H1 (cell line): ENCODE measurements around the gene TACC2. TPM values are rescaled to one million over a fixed set of nuclear protein-coding genes. Genes with fewer than 3 reads are reported as not detected.

Experiments used
- BRCA1 ChIP-seq: IDR thresholded peaks from 2 replicates; pipeline ENCODE4 v1.6.1; 2012; ENCODE audit warnings: low read depth, low read length, improper control_type of control experiment
- CREB1 ChIP-seq: IDR thresholded peaks from 2 replicates; pipeline ENCODE4 v1.6.1; 2012; ENCODE audit warnings: inconsistent platforms
- NRF1 ChIP-seq: IDR thresholded peaks from 2 replicates; pipeline ENCODE4 v1.6.1; 2011; ENCODE audit warnings: mild to moderate bottlenecking, low read depth, low read length, improper control_type of control experiment
- POLR2AphosphoS5 ChIP-seq: IDR thresholded peaks from 2 replicates; pipeline ENCODE4 v1.6.1; 2011; ENCODE audit warnings: low read depth, low read length
- RAD21 ChIP-seq, 2 experiments: IDR thresholded peaks in 1 of 2; conservative IDR thresholded peaks in 1 of 2; 2 replicates each; pipeline ENCODE4 v1.6.1; 2011; ENCODE audit warnings: low read depth in 2 of 2, low read length in 2 of 2, improper control_type of control experiment in 1 of 2, inconsistent platforms in 1 of 2, mild to moderate bottlenecking in 1 of 2, moderate library complexity in 1 of 2
- SIRT6 ChIP-seq: IDR thresholded peaks from one replicate; pipeline ENCODE4 v1.7.1; 2012; ENCODE audit warnings: low read length, inconsistent platforms
- TAF1 ChIP-seq: IDR thresholded peaks from 2 replicates; pipeline ENCODE4 v1.6.1; 2011; ENCODE audit warnings: mild to moderate bottlenecking, low read depth, low read length
- TAF7 ChIP-seq: optimal IDR thresholded peaks from 2 replicates; pipeline ENCODE3; 2011; ENCODE audit warnings: low read depth, mild to moderate bottlenecking, inconsistent platforms, low read length, moderate library complexity, borderline replicate concordance
- TBP ChIP-seq: IDR thresholded peaks from 2 replicates; pipeline ENCODE4 v1.6.1; 2011; ENCODE audit warnings: low read depth, low read length, improper control_type of control experiment
- TEAD4 ChIP-seq: IDR thresholded peaks from 2 replicates; pipeline ENCODE4 v1.6.1; 2012; ENCODE audit warnings: low read depth, low read length, inconsistent platforms, mixed read lengths
- polyA plus RNA-seq, 7 experiments: library from polyadenylated mRNA; depleted of rRNA in 3 of 7; stranded (reverse) in 5 of 7; unstranded in 2 of 7; fragments of >200 nt in 5 of 7; fragments of 200-250 nt in 2 of 7; gene quantifications; 1 replicate in 5 of 7; 2 replicates in 1 of 7; 4 replicates in 1 of 7; pipeline versions ENCODE4 v1.2.1 to v1.2.3, GENCODE V29; 2011 to 2013; ENCODE audit warnings: missing spikeins in 2 of 7, mixed read lengths in 2 of 7
- total RNA-seq: library from RNA; stranded (reverse); fragmentation: NEBNext Ultra II Directional; extraction: Animal tissue kit (Norgen Biotek cat#: 25700); gene quantifications from 2 replicates; pipeline ENCODE4 v1.2.1, GENCODE V29; 2021
- TF ChIP-seq, protein P1 (sequence below): IDR thresholded peaks from 2 replicates; pipeline ENCODE4 v1.6.1; 2011; ENCODE audit warnings: low read length, improper control_type of control experiment

Gene TACC2
- total and polyA plus RNA-seq, 2 of the 8 experiments (the other 6 are each of a cell fraction or from before 2014, with no cell fraction given): 21.2 to 46.6 TPM

DNA sequence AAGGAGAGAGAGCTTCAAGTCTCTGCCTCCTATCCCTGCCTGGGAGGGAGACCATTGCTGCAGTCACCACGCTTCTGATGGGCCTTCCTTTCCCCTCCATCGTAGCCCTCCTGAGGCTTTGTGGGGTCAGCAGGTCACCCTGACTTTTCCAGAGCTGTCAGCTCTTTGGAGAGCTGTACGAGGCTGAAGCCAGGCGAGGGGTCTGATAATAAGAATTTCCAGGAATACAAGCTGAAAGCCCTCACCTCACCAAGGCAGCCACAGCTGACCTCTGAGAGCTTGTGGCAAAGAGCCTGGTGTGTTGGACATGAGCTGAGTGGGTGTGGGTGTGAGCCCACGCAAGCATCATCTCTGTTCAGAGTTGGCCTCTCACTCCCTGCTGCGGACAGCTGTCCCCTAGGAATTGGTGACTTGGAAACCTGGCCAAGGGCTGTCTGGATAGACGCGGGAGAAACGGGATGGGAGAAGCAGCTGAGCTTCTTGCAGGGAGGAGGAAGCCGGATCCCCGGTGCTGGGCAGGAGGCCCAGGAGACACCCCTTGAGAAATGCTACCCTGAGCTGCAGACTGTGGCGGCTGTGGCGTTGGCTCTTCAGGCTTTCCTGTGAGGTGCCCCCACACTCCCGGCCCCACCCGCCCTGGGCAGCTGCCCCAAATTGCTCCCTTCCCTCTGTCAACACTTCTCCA, 160.1 kb downstream of the TACC2 start (continued):
- TF ChIP-seq, protein P1, sequence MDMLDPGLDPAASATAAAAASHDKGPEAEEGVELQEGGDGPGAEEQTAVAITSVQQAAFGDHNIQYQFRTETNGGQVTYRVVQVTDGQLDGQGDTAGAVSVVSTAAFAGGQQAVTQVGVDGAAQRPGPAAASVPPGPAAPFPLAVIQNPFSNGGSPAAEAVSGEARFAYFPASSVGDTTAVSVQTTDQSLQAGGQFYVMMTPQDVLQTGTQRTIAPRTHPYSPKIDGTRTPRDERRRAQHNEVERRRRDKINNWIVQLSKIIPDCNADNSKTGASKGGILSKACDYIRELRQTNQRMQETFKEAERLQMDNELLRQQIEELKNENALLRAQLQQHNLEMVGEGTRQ: no peak
- no peak for TF ChIP-seq NRF1
- TF ChIP-seq TBP: no peak
- no peak for TF ChIP-seq SIRT6
- TF ChIP-seq RAD21 (IDR thresholded peaks at IDR 0.05 in 1 of 2, conservative IDR thresholded peaks at IDR 0.05 in 1 of 2; ENCODE audit: low read depth in 2 of 2, low read length in 2 of 2): no peak
- no peak for TF ChIP-seq TEAD4
- no peak for TF ChIP-seq POLR2AphosphoS5
- TF ChIP-seq BRCA1: no peak
- no peak for TF ChIP-seq TAF1
- TF ChIP-seq TAF7: no peak
- TF ChIP-seq CREB1: no peak
